Measurements from ENCODE around the gene ZDHHC8. TPM values are rescaled to one million over a fixed set of nuclear protein-coding genes. Genes with fewer than 3 reads are reported as not detected.

The ZDHHC8 gene
- total RNA-seq, 2 donors from 2014 or later = 27.9 to 34.1 TPM

DNA sequence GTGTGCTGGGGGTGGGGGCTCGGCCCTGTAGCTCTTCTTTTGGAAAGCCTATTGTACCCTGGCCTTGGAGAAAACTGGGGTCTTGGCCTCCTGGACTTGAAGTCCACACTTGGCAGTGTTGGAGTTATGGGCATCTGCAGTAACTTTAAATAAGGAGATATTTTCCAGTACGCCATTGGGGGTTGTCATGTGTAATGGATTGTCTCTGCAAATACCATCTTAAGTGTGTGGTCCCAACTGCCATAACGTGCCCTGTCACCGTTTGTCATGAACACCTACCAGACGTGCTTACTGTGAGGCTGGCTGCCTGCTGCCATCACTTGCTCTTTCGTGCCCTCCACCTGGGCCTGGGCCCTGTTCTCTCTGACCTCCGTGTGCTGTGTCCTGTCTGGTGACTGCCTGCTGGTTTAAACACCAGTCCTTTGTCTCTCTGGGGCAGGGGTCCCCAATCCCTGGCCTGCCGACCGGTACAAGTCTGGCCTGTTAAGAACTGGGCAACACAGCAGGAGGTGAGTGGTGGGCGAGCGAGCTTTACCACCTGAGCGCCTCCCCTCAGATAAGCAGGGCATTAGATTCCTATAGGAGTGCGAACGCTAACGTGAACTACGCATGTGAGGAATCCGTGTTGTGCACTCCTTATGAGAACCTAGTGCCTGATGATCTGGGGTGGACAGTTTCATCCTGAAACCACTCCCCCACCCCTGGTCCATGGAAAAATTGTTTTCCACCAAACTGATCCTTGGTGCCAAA is 3.6 kb upstream of the ZDHHC8 start:
- H3K27me3 ChIP-seq = no peaks in the 10 kb centered on the region
- H3K4me1 ChIP-seq = peaks cover 10% of the 10 kb centered on the region
- peaks cover 4% of the 10 kb centered on the region for H3K36me3 ChIP-seq
- no peak for DNase-seq
- H3K9me3 ChIP-seq = no peaks in the 10 kb centered on the region
- no peak overlapping the region for H3K27ac ChIP-seq
- H3K4me3 ChIP-seq = no peak overlapping the region
- no peak overlapping the region for H3K9ac ChIP-seq (ENCODE audit: low read depth in 2 of 2, low read length in 2 of 2)
- TF ChIP-seq, protein P1, sequence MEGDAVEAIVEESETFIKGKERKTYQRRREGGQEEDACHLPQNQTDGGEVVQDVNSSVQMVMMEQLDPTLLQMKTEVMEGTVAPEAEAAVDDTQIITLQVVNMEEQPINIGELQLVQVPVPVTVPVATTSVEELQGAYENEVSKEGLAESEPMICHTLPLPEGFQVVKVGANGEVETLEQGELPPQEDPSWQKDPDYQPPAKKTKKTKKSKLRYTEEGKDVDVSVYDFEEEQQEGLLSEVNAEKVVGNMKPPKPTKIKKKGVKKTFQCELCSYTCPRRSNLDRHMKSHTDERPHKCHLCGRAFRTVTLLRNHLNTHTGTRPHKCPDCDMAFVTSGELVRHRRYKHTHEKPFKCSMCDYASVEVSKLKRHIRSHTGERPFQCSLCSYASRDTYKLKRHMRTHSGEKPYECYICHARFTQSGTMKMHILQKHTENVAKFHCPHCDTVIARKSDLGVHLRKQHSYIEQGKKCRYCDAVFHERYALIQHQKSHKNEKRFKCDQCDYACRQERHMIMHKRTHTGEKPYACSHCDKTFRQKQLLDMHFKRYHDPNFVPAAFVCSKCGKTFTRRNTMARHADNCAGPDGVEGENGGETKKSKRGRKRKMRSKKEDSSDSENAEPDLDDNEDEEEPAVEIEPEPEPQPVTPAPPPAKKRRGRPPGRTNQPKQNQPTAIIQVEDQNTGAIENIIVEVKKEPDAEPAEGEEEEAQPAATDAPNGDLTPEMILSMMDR (IDR thresholded peaks at IDR 0.05) = no peak
- intact Hi-C loops (cut with DNase I) = no loop called here

DNA sequence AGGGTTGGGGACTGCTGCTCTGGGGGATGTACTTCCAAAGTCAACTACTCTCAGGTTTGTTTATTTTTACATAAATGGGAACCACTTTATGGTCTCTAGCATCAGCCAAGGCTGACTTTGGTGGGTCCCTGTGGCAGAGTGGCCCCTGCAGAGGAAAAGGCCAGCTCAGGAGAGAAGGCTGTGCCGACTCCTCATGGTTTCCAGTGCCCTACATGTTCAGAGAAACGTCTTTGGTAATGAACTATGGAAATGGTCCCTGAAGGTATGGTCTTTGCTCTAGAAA is 3.0 kb upstream of the ZDHHC8 start:
- no peak for DNase-seq
- Histone ChIP-seq H3K4me3 (no peak overlapping the region), H3K27ac (no peak overlapping the region), H3K4me1 (peaks cover 10% of the 10 kb centered on the region), H3K36me3 (peaks cover 4% of the 10 kb centered on the region), H3K9ac (ENCODE audit: low read depth in 2 of 2, low read length in 2 of 2) (no peak overlapping the region), H3K9me3 (no peaks in the 10 kb centered on the region), H3K27me3 (no peaks in the 10 kb centered on the region)
- TF ChIP-seq, protein P1 (IDR thresholded peaks at IDR 0.05) = no peak
- intact Hi-C loops (cut with DNase I) = no loop called here

DNA sequence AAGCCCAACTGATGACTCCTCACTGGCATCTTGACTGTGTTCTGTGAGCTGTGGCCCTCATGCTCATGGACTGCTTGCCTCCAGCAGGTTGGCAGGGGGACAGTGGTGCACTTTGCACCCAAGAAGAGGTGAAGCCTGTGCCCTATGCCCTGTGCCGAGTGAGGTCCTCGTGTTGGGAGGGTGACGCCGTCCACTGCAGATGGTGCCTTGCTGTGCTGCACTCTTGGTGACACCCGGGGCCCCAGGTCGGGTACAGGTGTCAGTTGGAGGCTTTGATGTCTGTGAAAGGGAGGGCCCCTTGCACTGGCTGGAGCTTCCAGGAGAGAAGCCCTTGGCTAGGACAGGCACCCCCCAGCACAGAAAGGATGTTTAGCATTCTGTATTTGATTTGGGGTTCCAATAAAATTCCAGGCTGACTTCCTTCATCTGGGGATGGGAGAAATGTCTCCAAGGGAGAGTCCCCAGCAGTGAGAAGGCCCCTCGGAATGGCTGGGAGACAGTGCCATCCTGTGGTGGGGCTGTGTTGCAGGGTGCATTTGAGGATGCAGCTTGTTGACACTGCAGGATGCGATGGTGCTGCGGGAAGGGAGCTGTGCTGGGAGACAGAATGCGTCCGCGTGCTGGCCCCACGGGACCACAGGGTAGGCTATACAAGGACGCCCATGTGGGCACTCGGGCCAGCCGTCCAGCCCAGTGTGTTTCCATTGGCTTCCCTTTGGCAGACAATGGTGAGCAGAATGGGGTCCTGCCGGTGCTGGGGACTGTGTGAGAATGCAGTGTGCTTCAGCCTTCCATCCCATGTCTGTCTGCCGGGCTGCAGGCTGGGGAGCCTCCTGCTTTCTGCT is 2.5 kb upstream of the ZDHHC8 start:
- H3K4me3 ChIP-seq = no peak overlapping the region
- DNase-seq = peak; percentile 35
- H3K9ac ChIP-seq (ENCODE audit: low read depth in 2 of 2, low read length in 2 of 2) = peak overlapping the region in 1 of 2 donors; percentile 12
- H3K27me3 ChIP-seq = no peaks in the 10 kb centered on the region
- peaks cover 10% of the 10 kb centered on the region for H3K4me1 ChIP-seq
- H3K9me3 ChIP-seq = no peaks in the 10 kb centered on the region
- H3K36me3 ChIP-seq = peaks cover 4% of the 10 kb centered on the region
- no peak overlapping the region for H3K27ac ChIP-seq
- intact Hi-C loops (cut with DNase I) = no loop called here
- TF ChIP-seq, protein P1 (IDR thresholded peaks at IDR 0.05) = no peak

DNA sequence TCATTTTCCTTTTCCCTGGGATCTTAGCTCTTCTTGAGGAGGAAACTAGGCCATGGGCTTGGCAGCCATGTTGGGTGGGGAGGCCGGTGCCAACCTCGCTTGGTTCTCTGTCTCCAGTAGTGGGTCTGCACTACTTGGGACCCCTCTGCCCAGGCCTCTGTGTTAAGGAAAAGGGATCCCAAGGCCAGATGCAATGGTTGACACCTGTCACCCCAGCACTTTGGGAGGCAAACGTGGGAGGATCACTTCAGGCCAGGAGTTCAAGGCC is 1.9 kb upstream of the ZDHHC8 start:
- no peak overlapping the region for H3K9ac ChIP-seq (ENCODE audit: low read depth in 2 of 2, low read length in 2 of 2)
- H3K27me3 ChIP-seq = no peaks in the 10 kb centered on the region
- H3K4me3 ChIP-seq = no peak overlapping the region
- TF ChIP-seq, protein P1 (IDR thresholded peaks at IDR 0.05) = no peak
- no peak overlapping the region for H3K27ac ChIP-seq
- DNase-seq = no peak
- H3K4me1 ChIP-seq = peaks cover 10% of the 10 kb centered on the region
- H3K36me3 ChIP-seq = peaks cover 4% of the 10 kb centered on the region
- intact Hi-C loops (cut with DNase I) = no loop called here
- H3K9me3 ChIP-seq = no peaks in the 10 kb centered on the region

DNA sequence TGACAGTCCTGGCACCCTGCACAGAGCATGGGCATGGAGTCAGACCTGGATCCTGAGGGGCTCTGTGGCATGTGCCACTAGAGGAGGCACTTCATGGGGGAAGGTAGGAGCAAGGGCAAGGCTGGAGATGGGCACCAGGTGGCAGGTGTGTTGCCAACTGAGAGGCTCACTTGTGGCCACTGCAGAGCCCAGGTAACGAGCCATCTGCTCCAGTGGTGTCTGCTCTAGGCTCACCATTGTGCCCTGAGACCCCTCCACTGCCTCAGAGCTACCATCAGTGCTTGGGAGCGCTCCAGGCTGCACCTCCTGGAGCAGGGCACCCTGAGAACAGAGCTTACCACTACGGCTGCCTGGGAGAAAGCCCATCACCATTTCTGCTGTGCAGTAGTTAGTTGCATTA is 1.3 kb upstream of the ZDHHC8 start:
- peaks cover 4% of the 10 kb centered on the region for H3K36me3 ChIP-seq
- no peaks in the 10 kb centered on the region for H3K27me3 ChIP-seq
- no peak overlapping the region for H3K27ac ChIP-seq
- peaks cover 10% of the 10 kb centered on the region for H3K4me1 ChIP-seq
- no peaks in the 10 kb centered on the region for H3K9me3 ChIP-seq
- H3K9ac ChIP-seq (ENCODE audit: low read depth in 2 of 2, low read length in 2 of 2) = peak overlapping the region in 1 of 2 donors; percentile 24
- DNase-seq = no peak
- H3K4me3 ChIP-seq = no peak overlapping the region
- TF ChIP-seq, protein P1 (IDR thresholded peaks at IDR 0.05) = no peak
- intact Hi-C loops (cut with DNase I) = no loop called here
